Naive thymus-derived CD8-positive, alpha-beta T cell (primary cell): ENCODE results near the gene PACS2. TPM values are rescaled to one million over a fixed set of nuclear protein-coding genes. Genes with fewer than 3 reads are reported as not detected.

Experiments used
- ATAC-seq, 2 donors: fragments of 150-1000 bp; cut with Tn5 transposase in 1 of 2; sonication (Bioruptor Pico), chemical (Tn5 transposase) in 1 of 2; 1 replicate in 1 of 2; 2 replicates in 1 of 2; pipeline ENCODE4 v1.10.0; 2021; ENCODE audit warnings: mild to moderate bottlenecking in 2 of 2, moderate library complexity in 2 of 2
- POLR2A ChIA-PET: fragments of 350-600 bp; sonication (Branson Sonifier 250); formaldehyde crosslinking; loops from one replicate; lab custom pipeline; 2021; ENCODE audit warnings: antibody characterized with exemption; lab: Charles Lee
- DNase-seq, 10 donors: peaks; one replicate each; pipeline versions ENCODE4 v3.0.0 to v3.0.0-alpha.2; 2020 to 2022
- H3K27ac Mint-ChIP-seq, 10 donors: one replicate each; pipeline ENCODE4 v1.8.0; 2020 to 2022; ENCODE audit warnings: mild to moderate bottlenecking in 10 of 10, mixed read lengths in 10 of 10, moderate library complexity in 4 of 10, inconsistent platforms in 1 of 10
- H3K27me3 Mint-ChIP-seq, 5 donors: one replicate each; pipeline ENCODE4 v1.8.0; 2021 to 2022; ENCODE audit warnings: mixed read lengths in 5 of 5
- H3K36me3 Mint-ChIP-seq, 3 donors: one replicate each; pipeline ENCODE4 v1.8.0; 2020 to 2022; ENCODE audit warnings: mixed read lengths in 3 of 3, mild to moderate bottlenecking in 2 of 3, inconsistent platforms in 1 of 3
- H3K4me1 Mint-ChIP-seq, 4 donors: one replicate each; pipeline ENCODE4 v1.8.0; 2021 to 2022; ENCODE audit warnings: mixed read lengths in 4 of 4
- H3K4me3 Mint-ChIP-seq, 10 donors: one replicate each; pipeline ENCODE4 v1.8.0; 2020 to 2022; ENCODE audit warnings: mild to moderate bottlenecking in 10 of 10, mixed read lengths in 10 of 10, moderate library complexity in 6 of 10, inconsistent platforms in 1 of 10
- H3K9me3 Mint-ChIP-seq, 9 donors: one replicate each; pipeline ENCODE4 v1.8.0; 2020 to 2022; ENCODE audit warnings: mixed read lengths in 9 of 9, mild to moderate bottlenecking in 3 of 9, inconsistent platforms in 1 of 9, moderate library complexity in 1 of 9
- polyA plus RNA-seq, 3 donors: library from polyadenylated mRNA; unstranded; fragments of 300-500 nt; fragmentation: Illumina TruSeq; gene quantifications; one replicate each; pipeline ENCODE4 v1.2.3, GENCODE V29; 2021
- total RNA-seq, 8 experiments: library from RNA in 2 of 8; stranded (reverse) in 2 of 8; gene quantifications; one replicate each; pipeline ENCODE4 v1.2.3 and lab custom pipeline; 2021 to 2026

Gene PACS2
- total and polyA plus RNA-seq, 5 experiments from 2014 or later = 1.7 to 82.1 (median 6.1) TPM

- Mint-ChIP-seq H3K9me3 (no peaks in the 10 kb centered on the region), H3K4me1 (peaks cover 0 to 1% (median under 1%) of the 10 kb centered on the region in 4 donors), H3K27ac (peak overlapping the region in 1 of 10 donors; percentile 52), H3K36me3 (peaks cover 0 to 2% (median 0%) of the 10 kb centered on the region in 3 donors), H3K4me3 (no peak overlapping the region), H3K27me3 (no peaks in the 10 kb centered on the region)
- DNase-seq = peak in 1 of 10 donors; percentile 51
- no peak for ATAC-seq
- POLR2A ChIA-PET = no interaction called here
Observed at GRCh38 chr14:105383083-105383730, 68.7 kb downstream of the PACS2 start.

GRCh38 chr14:105384041-105384557 is 69.6 kb downstream of the PACS2 start:
- H3K9me3 Mint-ChIP-seq = no peaks in the 10 kb centered on the region
- peaks cover 0 to 2% (median 0%) of the 10 kb centered on the region in 3 donors for H3K36me3 Mint-ChIP-seq
- H3K4me1 Mint-ChIP-seq = peaks cover 0 to 2% (median under 1%) of the 10 kb centered on the region in 4 donors
- H3K27me3 Mint-ChIP-seq = no peaks in the 10 kb centered on the region
- no peak overlapping the region for H3K4me3 Mint-ChIP-seq
- H3K27ac Mint-ChIP-seq = no peak overlapping the region
- POLR2A ChIA-PET = no interaction called here
- ATAC-seq (no peak), DNase-seq (peak in 1 of 10 donors; percentile 53)

- H3K27me3 Mint-ChIP-seq = no peaks in the 10 kb centered on the region
- H3K36me3 Mint-ChIP-seq = peaks cover 0 to 2% (median 0%) of the 10 kb centered on the region in 3 donors
- H3K27ac Mint-ChIP-seq = no peak overlapping the region
- no peak overlapping the region for H3K4me3 Mint-ChIP-seq
- no peaks in the 10 kb centered on the region for H3K9me3 Mint-ChIP-seq
- ATAC-seq (no peak), DNase-seq (no peak)
- peaks cover 0 to 2% (median under 1%) of the 10 kb centered on the region in 4 donors for H3K4me1 Mint-ChIP-seq
- POLR2A ChIA-PET = no interaction called here
Observed at GRCh38 chr14:105384605-105385321, 70.2 kb downstream of the PACS2 start.

- Mint-ChIP-seq H3K4me3 (no peak overlapping the region), H3K27me3 (no peaks in the 10 kb centered on the region), H3K9me3 (no peaks in the 10 kb centered on the region), H3K27ac (no peak overlapping the region), H3K36me3 (peaks cover 0 to 2% (median 0%) of the 10 kb centered on the region in 3 donors), H3K4me1 (peaks cover 0 to 6% (median 3%) of the 10 kb centered on the region in 4 donors)
- POLR2A ChIA-PET = interaction anchor here (1.0 kb wide), 1 partner anchor 21 kb away, joined by 3 read pairs; no protein-coding TSS in a partner anchor
- DNase-seq (no peak), ATAC-seq (no peak)
Observed at GRCh38 chr14:105385322-105385637, 70.7 kb downstream of the PACS2 start.

- H3K27ac Mint-ChIP-seq = no peak overlapping the region
- H3K4me3 Mint-ChIP-seq = no peak overlapping the region
- no peaks in the 10 kb centered on the region for H3K9me3 Mint-ChIP-seq
- peaks cover 0 to 10% (median 3%) of the 10 kb centered on the region in 4 donors for H3K4me1 Mint-ChIP-seq
- ATAC-seq = no peak
- no peak for DNase-seq
- H3K27me3 Mint-ChIP-seq = no peaks in the 10 kb centered on the region
- POLR2A ChIA-PET = interaction anchor here (1.0 kb wide), 1 partner anchor 21 kb away, joined by 3 read pairs; no protein-coding TSS in a partner anchor
- peaks cover 0 to 2% (median 0%) of the 10 kb centered on the region in 3 donors for H3K36me3 Mint-ChIP-seq
Observed at GRCh38 chr14:105385698-105386365, 71.3 kb downstream of the PACS2 start.

- POLR2A ChIA-PET = no interaction called here
- peaks cover 0 to 10% (median 3%) of the 10 kb centered on the region in 4 donors for H3K4me1 Mint-ChIP-seq
- peak overlapping the region in 1 of 10 donors; percentile 13 for H3K27ac Mint-ChIP-seq
- peaks cover 0 to 2% (median 0%) of the 10 kb centered on the region in 3 donors for H3K36me3 Mint-ChIP-seq
- peak in 1 of 10 donors; percentile 59 for DNase-seq
- no peak for ATAC-seq
- no peaks in the 10 kb centered on the region for H3K9me3 Mint-ChIP-seq
- H3K27me3 Mint-ChIP-seq = no peaks in the 10 kb centered on the region
- no peak overlapping the region for H3K4me3 Mint-ChIP-seq
Observed at GRCh38 chr14:105386581-105387529, 72.3 kb downstream of the PACS2 start.

- DNase-seq (peak in 1 of 10 donors; percentile 59), ATAC-seq (no peak)
- POLR2A ChIA-PET = no interaction called here
- Mint-ChIP-seq H3K4me1 (peaks cover 0 to 10% (median 3%) of the 10 kb centered on the region in 4 donors), H3K27ac (peak overlapping the region in 1 of 10 donors; percentile 31), H3K9me3 (no peaks in the 10 kb centered on the region), H3K27me3 (no peaks in the 10 kb centered on the region), H3K4me3 (no peak overlapping the region), H3K36me3 (peaks cover 0 to 2% (median 0%) of the 10 kb centered on the region in 3 donors)
Observed at GRCh38 chr14:105387530-105387922, 73.0 kb downstream of the PACS2 start.

- POLR2A ChIA-PET = no interaction called here
- no peaks in the 10 kb centered on the region for H3K27me3 Mint-ChIP-seq
- DNase-seq (peak in 1 of 10 donors; percentile 52), ATAC-seq (no peak)
- H3K4me3 Mint-ChIP-seq = no peak overlapping the region
- H3K9me3 Mint-ChIP-seq = no peaks in the 10 kb centered on the region
- peak overlapping the region in 1 of 10 donors; percentile 31 for H3K27ac Mint-ChIP-seq
- H3K4me1 Mint-ChIP-seq = peaks cover 0 to 10% (median 4%) of the 10 kb centered on the region in 4 donors
- peaks cover 0 to 2% (median 0%) of the 10 kb centered on the region in 3 donors for H3K36me3 Mint-ChIP-seq
Observed at GRCh38 chr14:105388110-105388951, 73.8 kb downstream of the PACS2 start.

GRCh38 chr14:105388976-105389375 is 74.4 kb downstream of the PACS2 start:
- H3K9me3 Mint-ChIP-seq = no peaks in the 10 kb centered on the region
- no peaks in the 10 kb centered on the region for H3K36me3 Mint-ChIP-seq
- ATAC-seq (no peak), DNase-seq (no peak)
- peaks cover 0 to 10% (median 4%) of the 10 kb centered on the region in 4 donors for H3K4me1 Mint-ChIP-seq
- H3K27ac Mint-ChIP-seq = no peak overlapping the region
- no peaks in the 10 kb centered on the region for H3K27me3 Mint-ChIP-seq
- POLR2A ChIA-PET = no interaction called here
- H3K4me3 Mint-ChIP-seq = no peak overlapping the region

GRCh38 chr14:105389534-105389933 is 75.0 kb downstream of the PACS2 start:
- H3K4me1 Mint-ChIP-seq = peaks cover 0 to 11% (median 4%) of the 10 kb centered on the region in 4 donors
- no peak for ATAC-seq
- H3K27ac Mint-ChIP-seq = no peak overlapping the region
- no peaks in the 10 kb centered on the region for H3K36me3 Mint-ChIP-seq
- no peaks in the 10 kb centered on the region for H3K27me3 Mint-ChIP-seq
- DNase-seq = no peak
- POLR2A ChIA-PET = interaction anchor here (1.6 kb wide), 1 partner anchor 10 kb away, joined by 4 read pairs; no protein-coding TSS in a partner anchor
- H3K9me3 Mint-ChIP-seq = no peaks in the 10 kb centered on the region
- H3K4me3 Mint-ChIP-seq = no peak overlapping the region
